ENCODE measurements around the gene KCNE3.
"Not testable (repeated sequence)": the region's sequence is repeated elsewhere in the genome, so short reads cannot be mapped to it uniquely, and the experiment has no call there.

Gene KCNE3

DNA sequence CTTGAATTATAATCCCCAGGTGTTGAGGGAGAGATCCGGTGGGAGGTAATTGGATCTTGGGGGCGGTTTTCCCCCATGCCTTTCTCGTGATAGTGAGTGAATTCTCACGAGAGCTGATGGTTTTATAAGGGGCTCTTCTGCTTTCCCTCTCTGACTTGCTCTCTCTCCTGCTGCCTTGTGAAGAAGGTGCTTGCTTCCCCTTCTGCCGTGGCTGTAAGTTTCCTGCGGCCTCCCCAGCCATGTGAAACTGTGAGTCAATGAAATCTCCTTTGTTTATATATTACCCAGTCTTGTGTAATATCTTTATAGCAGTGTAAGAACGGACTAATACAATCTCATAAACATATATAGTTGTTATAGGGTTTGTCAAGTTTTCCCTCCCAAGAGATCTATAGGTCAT is 32.8 kb downstream of the KCNE3 start:
- H3K4me1 ChIP-seq (ENCODE audit: control insufficient read depth, insufficient read depth, low read length), result no peaks in the 10 kb centered on the region
- H3K9me3 ChIP-seq (replicated peaks; ENCODE audit: low read length), result no peaks in the 10 kb centered on the region
- H3K9ac ChIP-seq (ENCODE audit: low read depth, low read length), result no peak overlapping the region
- H3K27me3 ChIP-seq (ENCODE audit: control insufficient read depth, insufficient read depth, low read length), result peaks cover 2% of the 10 kb centered on the region
- no peak overlapping the region for H3K4me3 ChIP-seq (ENCODE audit: low read length)
- no peaks in the 10 kb centered on the region for H3K36me3 ChIP-seq (ENCODE audit: insufficient read depth, low read length)
- H3K4me2 ChIP-seq (ENCODE audit: low read length), result no peak overlapping the region

GRCh38 chr11:74429205-74429604 is 38.1 kb downstream of the KCNE3 start:
- H3K36me3 ChIP-seq (ENCODE audit: insufficient read depth, low read length), result no peaks in the 10 kb centered on the region
- H3K4me1 ChIP-seq (ENCODE audit: control insufficient read depth, insufficient read depth, low read length), result peaks cover 6% of the 10 kb centered on the region
- no peak overlapping the region for H3K4me2 ChIP-seq (ENCODE audit: low read length)
- no peaks in the 10 kb centered on the region for H3K9me3 ChIP-seq (replicated peaks; ENCODE audit: low read length)
- H3K9ac ChIP-seq (ENCODE audit: low read depth, low read length), result no peak overlapping the region
- no peaks in the 10 kb centered on the region for H3K27me3 ChIP-seq (ENCODE audit: control insufficient read depth, insufficient read depth, low read length)
- H3K4me3 ChIP-seq (ENCODE audit: low read length), result no peak overlapping the region

DNA sequence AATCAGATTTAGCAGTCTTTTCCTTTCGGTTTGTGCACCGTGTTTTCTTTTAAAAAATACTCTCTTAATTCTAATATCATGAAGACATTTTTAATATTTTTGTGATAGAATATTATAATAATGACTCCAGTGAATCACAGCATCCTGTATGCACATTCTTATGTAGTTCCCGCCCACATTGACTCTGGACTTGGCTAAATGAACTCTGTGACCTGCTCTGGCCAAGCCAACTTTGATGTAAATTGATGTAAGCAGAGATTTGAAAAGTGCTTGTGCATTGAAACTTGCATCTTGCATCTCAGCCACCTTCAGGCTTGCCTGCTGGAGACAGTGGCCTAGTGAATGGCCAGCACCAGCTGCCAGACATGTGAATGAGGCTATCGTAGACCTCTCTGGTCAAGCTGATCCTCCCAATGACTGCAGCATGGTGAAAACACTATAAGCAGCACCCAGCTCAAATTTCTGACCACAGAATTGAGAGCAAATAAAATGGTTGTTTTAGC is 39.9 kb downstream of the KCNE3 start:
- no peaks in the 10 kb centered on the region for H3K36me3 ChIP-seq (ENCODE audit: insufficient read depth, low read length)
- no peak overlapping the region for H3K9ac ChIP-seq (ENCODE audit: low read depth, low read length)
- H3K27me3 ChIP-seq (ENCODE audit: control insufficient read depth, insufficient read depth, low read length), result no peaks in the 10 kb centered on the region
- no peaks in the 10 kb centered on the region for H3K9me3 ChIP-seq (replicated peaks; ENCODE audit: low read length)
- no peak overlapping the region for H3K4me2 ChIP-seq (ENCODE audit: low read length)
- no peak overlapping the region for H3K4me3 ChIP-seq (ENCODE audit: low read length)
- peaks cover 6% of the 10 kb centered on the region for H3K4me1 ChIP-seq (ENCODE audit: control insufficient read depth, insufficient read depth, low read length)

- H3K4me1 ChIP-seq (ENCODE audit: control insufficient read depth, insufficient read depth, low read length), result peaks cover 6% of the 10 kb centered on the region
- no peak overlapping the region for H3K9ac ChIP-seq (ENCODE audit: low read depth, low read length)
- no peaks in the 10 kb centered on the region for H3K36me3 ChIP-seq (ENCODE audit: insufficient read depth, low read length)
- no peak overlapping the region for H3K4me2 ChIP-seq (ENCODE audit: low read length)
- no peaks in the 10 kb centered on the region for H3K27me3 ChIP-seq (ENCODE audit: control insufficient read depth, insufficient read depth, low read length)
- no peaks in the 10 kb centered on the region for H3K9me3 ChIP-seq (replicated peaks; ENCODE audit: low read length)
- H3K4me3 ChIP-seq (ENCODE audit: low read length), result no peak overlapping the region
Measured at GRCh38 chr11:74425100-74425499, 42.2 kb downstream of the KCNE3 start.

DNA sequence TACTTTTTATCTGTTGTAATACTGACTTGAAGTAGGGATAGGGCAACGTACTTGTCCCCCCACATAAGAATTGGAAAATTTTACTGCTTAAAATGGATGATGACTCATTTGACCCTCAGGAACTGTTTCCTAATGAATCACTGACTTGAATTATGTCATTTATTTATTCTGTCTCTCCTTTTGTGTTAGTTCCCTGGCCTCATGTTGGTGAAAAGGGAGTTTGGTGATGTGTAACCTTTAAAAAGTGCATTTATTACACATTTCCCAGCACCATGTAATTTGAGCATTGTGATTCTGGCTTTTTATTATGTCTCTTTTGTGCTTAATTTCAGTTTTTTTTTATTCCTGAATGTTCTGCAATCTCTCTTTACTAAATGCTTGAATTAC is 48.8 kb downstream of the KCNE3 start:
- Histone ChIP-seq H3K27me3 (ENCODE audit: control insufficient read depth, insufficient read depth, low read length) (no peaks in the 10 kb centered on the region), H3K4me2 (ENCODE audit: low read length) (peak overlapping the region; percentile 67), H3K4me3 (ENCODE audit: low read length) (no peak overlapping the region), H3K9me3 (replicated peaks; ENCODE audit: low read length) (no peaks in the 10 kb centered on the region), H3K4me1 (ENCODE audit: control insufficient read depth, insufficient read depth, low read length) (peaks cover 23% of the 10 kb centered on the region), H3K9ac (ENCODE audit: low read depth, low read length) (peak overlapping the region; percentile 58), H3K36me3 (ENCODE audit: insufficient read depth, low read length) (no peaks in the 10 kb centered on the region)

- no peaks in the 10 kb centered on the region for H3K9me3 ChIP-seq (replicated peaks; ENCODE audit: low read length)
- H3K36me3 ChIP-seq (ENCODE audit: insufficient read depth, low read length), result no peaks in the 10 kb centered on the region
- H3K27me3 ChIP-seq (ENCODE audit: control insufficient read depth, insufficient read depth, low read length), result no peaks in the 10 kb centered on the region
- H3K9ac ChIP-seq (ENCODE audit: low read depth, low read length), result no peak overlapping the region
- no peak overlapping the region for H3K4me3 ChIP-seq (ENCODE audit: low read length)
- H3K4me2 ChIP-seq (ENCODE audit: low read length), result peak overlapping the region; percentile 67
- peaks cover 23% of the 10 kb centered on the region for H3K4me1 ChIP-seq (ENCODE audit: control insufficient read depth, insufficient read depth, low read length)
Measured at GRCh38 chr11:74417860-74418508, 49.4 kb downstream of the KCNE3 start.

- H3K9me3 ChIP-seq (replicated peaks; ENCODE audit: low read length), result no peaks in the 10 kb centered on the region
- H3K27me3 ChIP-seq (ENCODE audit: control insufficient read depth, insufficient read depth, low read length), result no peaks in the 10 kb centered on the region
- no peaks in the 10 kb centered on the region for H3K36me3 ChIP-seq (ENCODE audit: insufficient read depth, low read length)
- H3K9ac ChIP-seq (ENCODE audit: low read depth, low read length), result no peak overlapping the region
- peaks cover 23% of the 10 kb centered on the region for H3K4me1 ChIP-seq (ENCODE audit: control insufficient read depth, insufficient read depth, low read length)
- H3K4me3 ChIP-seq (ENCODE audit: low read length), result no peak overlapping the region
- H3K4me2 ChIP-seq (ENCODE audit: low read length), result no peak overlapping the region
Measured at GRCh38 chr11:74417379-74417804, 50.0 kb downstream of the KCNE3 start.

- H3K36me3 ChIP-seq (ENCODE audit: insufficient read depth, low read length); H3K4me2 ChIP-seq (ENCODE audit: low read length); H3K9ac ChIP-seq (ENCODE audit: low read depth, low read length); H3K9me3 ChIP-seq (replicated peaks; ENCODE audit: low read length); H3K4me3 ChIP-seq (ENCODE audit: low read length); H3K27me3 ChIP-seq (ENCODE audit: control insufficient read depth, insufficient read depth, low read length): not testable (repeated sequence)
- peaks cover 23% of the 10 kb centered on the region for H3K4me1 ChIP-seq (ENCODE audit: control insufficient read depth, insufficient read depth, low read length)
Measured at GRCh38 chr11:74416974-74417373, 50.4 kb downstream of the KCNE3 start.

GRCh38 chr11:74412733-74413359 is 54.5 kb downstream of the KCNE3 start:
- H3K9ac ChIP-seq (ENCODE audit: low read depth, low read length), result no peak overlapping the region

GRCh38 chr11:74412321-74412720 is 55.0 kb downstream of the KCNE3 start:
- Histone ChIP-seq H3K27me3 (ENCODE audit: control insufficient read depth, insufficient read depth, low read length) (no peaks in the 10 kb centered on the region), H3K9me3 (replicated peaks; ENCODE audit: low read length) (no peaks in the 10 kb centered on the region), H3K4me3 (ENCODE audit: low read length) (no peak overlapping the region), H3K4me2 (ENCODE audit: low read length) (no peak overlapping the region), H3K9ac (ENCODE audit: low read depth, low read length) (no peak overlapping the region), H3K36me3 (ENCODE audit: insufficient read depth, low read length) (no peaks in the 10 kb centered on the region), H3K4me1 (ENCODE audit: control insufficient read depth, insufficient read depth, low read length) (peaks cover 1% of the 10 kb centered on the region)

More at GRCh38 chr11:74412733-74413359, 54.5 kb downstream of the KCNE3 start:
- Histone ChIP-seq H3K4me1 (ENCODE audit: control insufficient read depth, insufficient read depth, low read length) (peaks cover 6% of the 10 kb centered on the region), H3K4me3 (ENCODE audit: low read length) (no peak overlapping the region), H3K27me3 (ENCODE audit: control insufficient read depth, insufficient read depth, low read length) (no peaks in the 10 kb centered on the region), H3K9me3 (replicated peaks; ENCODE audit: low read length) (no peaks in the 10 kb centered on the region), H3K4me2 (ENCODE audit: low read length) (no peak overlapping the region), H3K36me3 (ENCODE audit: insufficient read depth, low read length) (no peaks in the 10 kb centered on the region)

DNA sequence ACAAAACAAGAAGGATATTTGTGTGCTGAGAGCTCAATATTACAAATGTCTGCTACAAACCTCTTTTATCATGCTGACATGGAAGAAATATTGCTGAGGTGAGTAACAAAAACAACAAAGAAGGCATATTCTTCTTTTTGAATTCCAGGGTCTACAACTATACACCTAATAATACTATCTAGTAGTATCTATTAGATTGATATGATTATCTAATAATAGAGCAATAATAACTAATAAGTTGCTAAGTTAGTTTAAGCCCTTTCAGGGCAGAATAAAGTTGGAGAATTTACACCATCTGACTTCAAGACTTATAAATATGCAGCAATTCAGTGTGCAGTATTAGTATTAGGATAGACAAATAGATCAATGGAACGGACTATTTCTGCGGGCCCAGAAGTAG is 57.7 kb downstream of the KCNE3 start:
- Histone ChIP-seq H3K4me3 (ENCODE audit: low read length) (no peak overlapping the region), H3K27me3 (ENCODE audit: control insufficient read depth, insufficient read depth, low read length) (no peaks in the 10 kb centered on the region), H3K4me2 (ENCODE audit: low read length) (no peak overlapping the region), H3K9me3 (replicated peaks; ENCODE audit: low read length) (no peaks in the 10 kb centered on the region), H3K9ac (ENCODE audit: low read depth, low read length) (no peak overlapping the region), H3K36me3 (ENCODE audit: insufficient read depth, low read length) (no peaks in the 10 kb centered on the region), H3K4me1 (ENCODE audit: control insufficient read depth, insufficient read depth, low read length) (no peaks in the 10 kb centered on the region)
